Small intestine (tissue), 7 donors: Measurements from ENCODE around the gene CRAT. TPM values are rescaled to one million over a fixed set of nuclear protein-coding genes. Genes with fewer than 3 reads are reported as not detected.

Source experiments
- DNase-seq, 2 donors: peaks; one replicate each; pipeline versions ENCODE4 v3.0.0 to v3.0.0-alpha.2; 2013
- FAIRE-seq: peaks from 2 replicates; lab custom pipeline; 2012; peaks lifted over from hg19 to GRCh38; lab: Jason Lieb, UNC
- H3K27ac ChIP-seq, 3 donors: one replicate each; pipeline ENCODE4 v1.5.1; 2013; ENCODE audit warnings: low read length in 2 of 3, mild to moderate bottlenecking in 2 of 3, control low read depth in 1 of 3, inconsistent platforms in 1 of 3, low read depth in 1 of 3, moderate library complexity in 1 of 3
- H3K27me3 ChIP-seq, 3 donors: one replicate each; pipeline ENCODE4 v1.6.1; 2013; ENCODE audit warnings: low read length in 3 of 3, inconsistent platforms in 1 of 3; ENCODE audit not compliant: control insufficient read depth in 3 of 3, insufficient read depth in 3 of 3
- H3K36me3 ChIP-seq, 3 donors: one replicate each; pipeline ENCODE4 v1.6.1; 2013; ENCODE audit warnings: low read length in 3 of 3, inconsistent platforms in 1 of 3, low read depth in 1 of 3, mild to moderate bottlenecking in 1 of 3, moderate library complexity in 1 of 3; ENCODE audit not compliant: control insufficient read depth in 3 of 3, insufficient read depth in 2 of 3
- H3K4me1 ChIP-seq, 3 donors: one replicate each; pipeline ENCODE4 v1.6.1; 2013; ENCODE audit warnings: low read length in 2 of 3, inconsistent platforms in 1 of 3, low read depth in 1 of 3, mild to moderate bottlenecking in 1 of 3, moderate library complexity in 1 of 3; ENCODE audit not compliant: control insufficient read depth in 3 of 3, insufficient read depth in 2 of 3
- H3K4me3 ChIP-seq, 3 donors: one replicate each; pipeline ENCODE4 v1.5.1; 2013; ENCODE audit warnings: low read length in 3 of 3, control low read depth in 1 of 3, inconsistent platforms in 1 of 3, low read depth in 1 of 3, mild to moderate bottlenecking in 1 of 3, moderate library complexity in 1 of 3
- H3K9me3 ChIP-seq, 2 donors: one replicate each; pipeline ENCODE4 v1.6.1; 2013; ENCODE audit warnings: low read depth in 1 of 2, low read length in 1 of 2; ENCODE audit not compliant: control insufficient read depth in 2 of 2, insufficient read depth in 1 of 2
- WGBS, 3 donors: extraction: QIAGEN DNeasy Blood & Tissue Kit; methylation state at CpG; one replicate each; pipeline ENCODE4 v1.1.7; 2013; 5-methylcytosine and 5-hydroxymethylcytosine counted together
- polyA plus RNA-seq, 4 donors: library from polyadenylated mRNA; stranded (reverse) in 3 of 4; unstranded in 1 of 4; fragments of 200-250 nt in 3 of 4; fragments of 120-200 nt in 1 of 4; gene quantifications; one replicate each; pipeline versions ENCODE4 v1.2.1 to v1.2.3, GENCODE V29; 2013
- donor health status: healthy with polysubstance abuse.
- donor health status: control.
- donor health status: control.
- donor health status: Bipolar disorder and iron deficiency.
- donor health status: healthy.

CRAT gene
- polyA plus RNA-seq, 4 donors, result 55.0 to 122 (median 97.7) TPM

DNA sequence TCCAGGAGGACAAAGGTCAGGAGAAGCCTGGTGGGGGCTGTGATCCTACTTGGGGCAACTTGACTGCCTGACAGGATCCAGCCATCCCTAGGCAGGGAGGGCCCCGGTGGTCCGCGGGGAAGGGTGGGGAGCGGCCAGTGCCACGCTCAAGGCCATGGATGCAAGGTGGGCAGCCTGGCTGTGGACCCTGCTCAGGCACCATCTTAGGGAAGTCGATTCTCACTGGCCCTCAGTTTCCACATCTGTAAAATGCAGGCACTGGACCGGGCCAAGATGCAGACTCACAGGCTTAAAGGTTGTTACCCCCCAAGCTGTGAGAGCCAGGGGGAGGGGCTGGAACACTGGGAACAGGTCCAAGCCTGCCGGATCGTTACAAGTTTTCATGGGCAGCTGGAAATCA lies 38.4 kb downstream of the CRAT start:
- no peak for DNase-seq

DNA sequence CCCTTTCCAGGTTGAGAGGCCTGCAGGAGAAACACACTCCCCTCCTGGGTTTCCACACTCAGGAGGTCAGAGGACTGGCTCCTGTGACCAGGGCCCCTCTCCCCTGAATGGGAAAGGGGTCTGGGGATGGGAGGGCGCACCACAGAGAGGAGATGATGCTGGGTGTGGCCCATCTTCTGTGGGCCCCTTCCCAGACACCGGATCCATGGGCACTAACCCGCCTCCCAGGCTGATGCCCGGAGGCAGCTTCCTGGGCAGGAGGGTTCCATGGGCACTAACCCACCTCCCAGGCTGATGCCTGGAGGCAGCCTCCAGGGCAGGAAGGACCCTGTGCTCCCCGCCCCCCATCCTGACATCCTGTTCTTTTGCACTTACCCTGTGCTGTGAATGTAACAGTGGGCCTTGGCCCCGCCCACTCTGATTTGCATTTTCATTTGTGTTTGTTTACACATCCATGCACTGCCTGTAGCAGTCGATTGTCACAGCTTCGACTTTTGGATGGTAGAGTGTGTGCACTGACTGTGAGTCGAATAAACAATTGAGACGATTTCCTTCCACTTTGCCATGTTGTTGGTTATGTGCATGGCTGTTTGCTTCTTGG lies 39.0 kb downstream of the CRAT start:
- WGBS, 3 donors, result 57 to 68% (median 64%) methylated on average over 10 of the region's 10 CpGs
- H3K36me3 ChIP-seq, result peaks cover 0 to 53% (median 10%) of the 10 kb centered on the region in 3 donors
- H3K9me3 ChIP-seq, result peaks cover 0 to 5% of the 10 kb centered on the region in 2 donors
- H3K27ac ChIP-seq, result no peak overlapping the region
- H3K4me1 ChIP-seq, result peaks cover 11 to 43% (median 24%) of the 10 kb centered on the region in 3 donors
- H3K27me3 ChIP-seq, result no peaks in the 10 kb centered on the region
- H3K4me3 ChIP-seq, result no peak overlapping the region
- no peak for FAIRE-seq
- DNase-seq, result peak in 1 of 2 donors; percentile 32

More for the DNA sequence above, 38.4 kb downstream of the CRAT start:
- Histone ChIP-seq H3K4me3 (no peak overlapping the region), H3K27ac (no peak overlapping the region), H3K9me3 (peaks cover 0 to 5% of the 10 kb centered on the region in 2 donors), H3K4me1 (peaks cover 11 to 49% (median 25%) of the 10 kb centered on the region in 3 donors), H3K36me3 (peaks cover 0 to 54% (median 10%) of the 10 kb centered on the region in 3 donors), H3K27me3 (no peaks in the 10 kb centered on the region)
- FAIRE-seq, result no peak
- 52 to 64% (median 63%) methylated on average over 9 of the region's 9 CpGs for WGBS, 3 donors

DNA sequence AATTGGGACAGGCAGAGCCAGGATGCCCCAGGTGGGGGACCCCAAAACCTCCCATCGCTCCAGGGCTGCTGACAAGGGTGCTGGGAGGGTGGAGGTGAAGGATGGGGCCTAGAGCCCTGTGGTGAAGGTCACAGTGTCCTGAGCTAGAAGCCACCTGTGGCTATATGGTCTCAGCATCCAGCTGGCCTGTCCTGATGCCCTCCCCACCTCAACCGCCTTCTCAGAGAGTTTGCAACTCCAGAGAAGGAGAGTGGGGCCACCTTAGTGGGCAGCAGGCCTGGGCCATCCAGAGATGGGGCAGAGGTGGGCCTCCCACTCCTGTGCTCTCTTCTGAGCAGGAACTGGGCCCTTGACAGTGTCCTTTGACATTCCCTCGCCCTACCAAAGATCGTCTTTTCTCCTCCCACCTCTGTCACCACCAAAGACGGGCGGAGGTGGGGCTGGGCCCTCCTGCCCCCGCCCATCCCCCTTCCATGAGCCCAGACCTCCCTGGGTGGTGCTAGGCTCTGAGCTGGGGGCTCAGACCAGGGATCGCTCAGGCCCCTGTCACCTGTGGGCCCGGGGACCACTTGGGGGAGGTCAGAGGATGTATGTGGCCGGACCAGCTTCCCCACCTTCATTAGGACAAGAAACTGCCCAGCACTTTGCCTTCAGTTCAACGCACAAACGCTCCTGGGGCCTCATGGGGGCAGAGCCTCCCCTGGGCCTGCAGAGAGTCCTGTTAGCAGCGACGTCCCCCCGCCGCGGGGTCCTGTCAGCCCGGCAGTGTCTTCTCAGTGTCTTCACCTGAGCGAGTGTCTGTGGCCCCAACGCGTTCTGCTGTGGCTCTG lies 39.7 kb downstream of the CRAT start:
- WGBS, 3 donors, result 78 to 87% (median 85%) methylated on average over 21 of the region's 21 CpGs
- peaks cover 0 to 56% (median 12%) of the 10 kb centered on the region in 3 donors for H3K36me3 ChIP-seq
- peak overlapping the region in 1 of 3 donors; percentile 92 for H3K27ac ChIP-seq
- DNase-seq, result no peak
- no peaks in the 10 kb centered on the region for H3K27me3 ChIP-seq
- no peak for FAIRE-seq
- no peak overlapping the region for H3K4me3 ChIP-seq
- H3K9me3 ChIP-seq, result peaks cover 0 to 5% of the 10 kb centered on the region in 2 donors
- peaks cover 11 to 37% (median 19%) of the 10 kb centered on the region in 3 donors for H3K4me1 ChIP-seq

DNA sequence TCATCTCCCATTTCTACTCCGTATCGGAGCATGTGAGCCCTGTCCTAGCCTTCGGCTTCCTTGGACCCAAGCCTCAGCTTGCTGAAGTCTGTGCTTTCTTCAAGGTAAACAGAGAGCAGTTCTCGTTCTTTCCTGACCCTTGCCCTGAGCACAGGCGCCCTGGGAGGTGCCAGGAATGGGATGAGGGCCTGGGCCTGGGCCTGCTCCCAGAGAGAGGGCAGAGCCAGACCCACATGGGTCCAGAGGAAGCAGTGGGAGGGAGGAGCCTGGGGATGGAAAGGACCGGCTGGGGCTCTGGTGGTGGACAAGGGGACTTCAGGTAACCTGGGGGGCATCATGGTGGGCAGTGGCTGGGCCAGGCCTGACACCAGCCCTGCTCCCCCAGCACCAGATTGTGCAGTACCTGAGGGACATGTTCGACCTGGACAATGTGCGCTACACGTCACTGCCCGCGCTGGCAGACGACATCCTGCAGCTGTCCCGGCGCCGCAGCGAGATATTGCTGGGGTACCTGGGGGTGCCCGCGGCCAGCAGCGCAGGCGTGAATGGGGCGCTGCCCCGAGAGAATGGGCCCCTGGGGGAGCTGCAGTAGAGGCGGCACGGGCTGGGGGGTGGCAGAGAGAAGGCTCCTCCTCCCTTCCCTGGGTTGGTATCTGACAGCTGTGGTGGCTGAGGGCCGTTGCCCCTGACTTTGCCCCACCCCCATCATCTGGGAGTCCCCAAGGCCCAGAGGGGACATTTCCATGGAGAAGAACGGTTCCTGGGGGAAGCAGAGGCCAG lies 40.5 kb downstream of the CRAT start:
- Histone ChIP-seq H3K27me3 (no peaks in the 10 kb centered on the region), H3K4me1 (peaks cover 11 to 29% (median 19%) of the 10 kb centered on the region in 3 donors), H3K36me3 (peaks cover 5 to 64% (median 12%) of the 10 kb centered on the region in 3 donors), H3K9me3 (no peaks in the 10 kb centered on the region), H3K27ac (peak overlapping the region; percentile 82 to 92 (median 86)), H3K4me3 (no peak overlapping the region)
- WGBS, 3 donors, result 54 to 82% (median 82%) methylated on average over 13 to 26 of the region's 26 CpGs
- FAIRE-seq, result no peak
- DNase-seq, result peak in 1 of 2 donors; percentile 87

DNA sequence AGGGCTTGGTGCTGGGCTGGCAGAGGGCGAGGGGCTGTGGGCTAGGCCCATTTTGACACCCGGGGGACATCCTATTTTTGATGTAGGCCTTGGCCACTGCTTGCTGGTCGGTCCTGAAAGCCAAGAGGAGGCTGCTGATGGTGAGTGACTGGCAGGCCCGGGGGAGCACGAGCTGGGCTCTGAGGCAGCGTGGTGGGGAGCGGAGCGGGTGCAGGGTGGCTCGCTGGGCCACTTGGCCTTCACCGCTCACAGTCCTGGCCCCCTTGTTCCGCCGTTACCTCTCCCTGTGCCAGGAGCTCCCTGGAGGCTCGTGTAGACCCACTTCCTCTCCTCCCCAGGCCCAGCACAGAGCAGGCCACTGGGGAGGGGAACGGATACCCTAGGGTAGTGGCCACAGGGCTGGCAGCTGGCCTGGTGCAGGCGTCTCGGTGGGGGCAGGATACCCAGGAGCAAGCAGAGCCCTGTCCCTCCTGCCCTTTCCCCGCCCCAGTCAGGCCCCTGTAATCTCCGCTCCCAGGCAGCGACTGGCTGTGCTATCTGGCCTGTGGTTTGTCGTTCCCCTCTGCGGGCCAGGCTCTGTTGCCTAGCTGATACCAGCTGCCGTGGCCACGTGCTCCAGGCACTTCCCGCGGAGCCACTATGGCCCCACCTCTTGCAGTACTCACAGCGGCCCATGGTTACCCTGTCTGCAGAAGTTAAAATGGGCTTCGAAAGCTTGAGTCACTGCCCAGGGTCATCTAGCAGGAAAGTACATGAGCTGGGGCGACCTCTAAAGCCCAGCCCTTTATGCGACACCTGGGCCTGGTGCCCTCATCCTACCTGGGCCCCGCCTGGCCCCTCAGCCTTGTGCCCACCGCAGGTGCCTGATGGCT lies 41.4 kb downstream of the CRAT start:
- 42 to 63% (median 53%) methylated on average over 29 to 31 of the region's 31 CpGs for WGBS, 3 donors
- FAIRE-seq, result no peak
- H3K36me3 ChIP-seq, result peaks cover 5 to 71% (median 17%) of the 10 kb centered on the region in 3 donors

DNA sequence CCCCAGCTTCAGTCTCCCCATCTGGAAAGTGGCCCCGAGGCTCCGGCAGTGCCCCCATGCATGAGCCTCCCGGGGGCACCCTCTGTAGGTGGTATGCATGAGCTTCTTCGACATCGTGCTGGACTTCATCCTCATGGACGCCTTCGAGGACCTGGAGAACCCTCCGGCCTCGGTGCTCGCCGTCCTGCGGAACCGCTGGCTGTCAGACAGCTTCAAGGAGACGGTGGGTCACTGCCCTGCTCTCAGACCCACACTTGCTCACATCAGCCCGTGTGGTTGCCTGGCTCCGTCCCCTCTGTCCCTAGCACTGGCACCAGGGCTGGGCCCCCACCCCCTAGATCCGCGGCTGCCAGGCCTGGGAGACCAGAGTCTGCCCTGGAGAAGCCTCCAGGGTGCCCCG lies 42.5 kb downstream of the CRAT start:
- H3K4me1 ChIP-seq, result peaks cover 11 to 29% (median 18%) of the 10 kb centered on the region in 3 donors
- 93 to 95% (median 95%) methylated on average over 19 of the region's 19 CpGs for WGBS, 3 donors
- FAIRE-seq, result no peak
- H3K36me3 ChIP-seq, result peaks cover 10 to 80% (median 19%) of the 10 kb centered on the region in 3 donors
- H3K27ac ChIP-seq, result peak overlapping the region in 1 of 3 donors; percentile 92
- no peaks in the 10 kb centered on the region for H3K27me3 ChIP-seq
- DNase-seq, result no peak
- no peaks in the 10 kb centered on the region for H3K9me3 ChIP-seq
- H3K4me3 ChIP-seq, result no peak overlapping the region

More for the DNA sequence above, 41.4 kb downstream of the CRAT start:
- no peak overlapping the region for H3K4me3 ChIP-seq
- no peaks in the 10 kb centered on the region for H3K9me3 ChIP-seq
- H3K27ac ChIP-seq, result peak overlapping the region; percentile 82 to 92 (median 86)
- DNase-seq, result peak; percentile 75 to 87
- no peaks in the 10 kb centered on the region for H3K27me3 ChIP-seq
- H3K4me1 ChIP-seq, result peaks cover 11 to 29% (median 18%) of the 10 kb centered on the region in 3 donors

DNA sequence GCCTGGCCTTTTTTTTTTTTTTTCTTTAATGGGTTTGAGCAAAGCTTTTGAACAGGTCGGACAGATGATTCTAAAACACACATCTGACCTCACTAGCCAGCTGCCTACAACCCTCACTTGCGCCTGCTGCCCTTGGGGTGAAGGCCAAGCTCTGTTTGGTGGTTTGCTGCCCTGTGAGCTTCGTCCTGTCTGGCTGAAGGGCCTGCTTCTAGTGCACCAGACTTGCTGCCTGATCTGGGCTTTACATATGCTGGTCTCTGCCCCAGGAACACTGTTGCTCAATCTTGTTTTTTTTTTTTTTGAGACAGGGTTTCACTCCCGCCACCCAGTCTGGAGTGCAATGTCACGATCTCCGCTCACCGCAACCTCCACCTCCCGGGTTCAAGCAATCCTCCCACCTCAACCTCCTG lies 46.1 kb downstream of the CRAT start:
- no peak overlapping the region for H3K27ac ChIP-seq
- H3K27me3 ChIP-seq, result no peaks in the 10 kb centered on the region
- no peak for FAIRE-seq
- WGBS, 3 donors, result 94 to 98% (median 96%) methylated on average over 8 of the region's 8 CpGs
- no peak for DNase-seq
- H3K4me1 ChIP-seq, result peaks cover 3 to 13% (median 9%) of the 10 kb centered on the region in 3 donors
- peaks cover 12 to 85% (median 25%) of the 10 kb centered on the region in 3 donors for H3K36me3 ChIP-seq
- H3K9me3 ChIP-seq, result no peaks in the 10 kb centered on the region
- H3K4me3 ChIP-seq, result no peak overlapping the region
